Natural killer cell (primary cell): Measurements from ENCODE around the gene MRPL40. TPM values are rescaled to one million over a fixed set of nuclear protein-coding genes. Genes with fewer than 3 reads are reported as not detected.

Source experiments
- ATAC-seq, 3 donors: fragments of 150-1000 bp in 2 of 3; fragments of 200-7000 bp in 1 of 3; cut with Tn5 transposase; 1 replicate in 1 of 3; 2 replicates in 2 of 3; pipeline ENCODE4 v1.10.0; 2021; ENCODE audit warnings: mild to moderate bottlenecking in 2 of 3, moderate library complexity in 2 of 3
- DNase-seq, 2 donors: peaks; one replicate each; pipeline versions ENCODE4 v3.0.0 to v3.0.0-alpha.2; 2013 to 2021; ENCODE audit warnings: mixed read lengths in 1 of 2
- H3K27ac ChIP-seq: one replicate; pipeline ENCODE4 v1.5.1; 2013; ENCODE audit warnings: mild to moderate bottlenecking, low read length
- H3K27me3 ChIP-seq: one replicate; pipeline ENCODE4 v1.6.1; 2013; ENCODE audit warnings: low read length; ENCODE audit not compliant: control insufficient read depth, insufficient read depth
- H3K36me3 ChIP-seq: one replicate; pipeline ENCODE4 v1.6.1; 2013; ENCODE audit warnings: low read length; ENCODE audit not compliant: control insufficient read depth, insufficient read depth
- H3K4me1 ChIP-seq: one replicate; pipeline ENCODE4 v1.6.1; 2013; ENCODE audit warnings: low read length; ENCODE audit not compliant: control insufficient read depth, insufficient read depth
- H3K4me3 ChIP-seq: one replicate; pipeline ENCODE4 v1.5.1; 2013; ENCODE audit warnings: low read length
- H3K9me3 ChIP-seq: one replicate; pipeline ENCODE4 v1.6.1; 2013; ENCODE audit warnings: low read length; ENCODE audit not compliant: control insufficient read depth, insufficient read depth
- H3K27ac Mint-ChIP-seq, 2 donors: one replicate each; pipeline ENCODE4 v1.8.0; 2022; ENCODE audit warnings: mild to moderate bottlenecking in 2 of 2, mixed read lengths in 2 of 2, moderate library complexity in 1 of 2
- H3K27me3 Mint-ChIP-seq, 2 donors: one replicate each; pipeline ENCODE4 v1.8.0; 2022; ENCODE audit warnings: low read depth in 2 of 2, mixed read lengths in 2 of 2
- H3K36me3 Mint-ChIP-seq: one replicate; pipeline ENCODE4 v1.8.0; 2022; ENCODE audit warnings: mixed read lengths
- H3K4me1 Mint-ChIP-seq, 2 donors: one replicate each; pipeline ENCODE4 v1.8.0; 2022; ENCODE audit warnings: mixed read lengths in 2 of 2
- H3K4me3 Mint-ChIP-seq: one replicate; pipeline ENCODE4 v1.8.0; 2022; ENCODE audit warnings: mild to moderate bottlenecking, moderate library complexity, mixed read lengths
- H3K9me3 Mint-ChIP-seq, 2 donors: one replicate each; pipeline ENCODE4 v1.8.0; 2022; ENCODE audit warnings: mixed read lengths in 2 of 2
- WGBS: methylation state at CpG from one replicate; pipeline ENCODE4 v1.1.7; 2013; ENCODE audit warnings: missing lambda C conversion rate; ENCODE audit not compliant: insufficient coverage; 5-methylcytosine and 5-hydroxymethylcytosine counted together
- intact Hi-C: fragments of 100-400 bp; cut with micrococcal nuclease; formaldehyde crosslinking; loops from one replicate; pipeline ENCODE4 v1.14.2; 2022
- total RNA-seq, 4 donors: library from RNA; stranded (reverse); fragments of 120-200 nt in 1 of 4; gene quantifications; one replicate each; pipeline versions ENCODE4 v1.2.3 to v1.2.4, GENCODE V29; 2013 to 2022
- TF ChIP-seq, protein P1 (sequence below): fragments of 200-600 bp; IDR thresholded peaks from one replicate; pipeline ENCODE4 v1.8.0; 2022; ENCODE audit warnings: antibody characterized with exemption

MRPL40 gene
- total RNA-seq, 3 donors from 2014 or later (not counting 1 experiment from before 2014, with no cell fraction given): 11.6 to 16.7 (median 14.2) TPM

DNA sequence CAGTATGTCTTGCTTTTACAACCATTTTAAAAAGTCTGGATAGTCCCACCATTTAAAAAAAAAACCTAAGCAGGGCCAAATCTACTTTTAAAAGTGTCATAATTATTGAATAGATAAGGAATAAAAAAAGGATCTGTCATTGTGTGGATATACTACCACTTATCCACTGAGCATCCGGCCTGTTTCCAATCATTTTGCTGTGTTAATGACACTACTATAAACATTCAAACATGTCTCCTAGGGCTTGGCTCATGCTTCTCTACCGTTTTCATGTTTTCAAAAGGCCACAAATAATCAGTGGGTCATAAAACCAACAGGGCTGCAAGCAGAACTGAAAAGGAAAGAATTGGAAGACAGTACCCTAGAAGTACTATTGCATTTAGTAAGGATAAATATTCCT lies 27.7 kb downstream of the MRPL40 start:
- no peaks in the 10 kb centered on the region for H3K9me3 ChIP-seq
- H3K27ac Mint-ChIP-seq: no peak overlapping the region
- H3K4me1 Mint-ChIP-seq: no peaks in the 10 kb centered on the region
- no peak for ATAC-seq
- intact Hi-C loops: no loop called here
- TF ChIP-seq, protein P1, sequence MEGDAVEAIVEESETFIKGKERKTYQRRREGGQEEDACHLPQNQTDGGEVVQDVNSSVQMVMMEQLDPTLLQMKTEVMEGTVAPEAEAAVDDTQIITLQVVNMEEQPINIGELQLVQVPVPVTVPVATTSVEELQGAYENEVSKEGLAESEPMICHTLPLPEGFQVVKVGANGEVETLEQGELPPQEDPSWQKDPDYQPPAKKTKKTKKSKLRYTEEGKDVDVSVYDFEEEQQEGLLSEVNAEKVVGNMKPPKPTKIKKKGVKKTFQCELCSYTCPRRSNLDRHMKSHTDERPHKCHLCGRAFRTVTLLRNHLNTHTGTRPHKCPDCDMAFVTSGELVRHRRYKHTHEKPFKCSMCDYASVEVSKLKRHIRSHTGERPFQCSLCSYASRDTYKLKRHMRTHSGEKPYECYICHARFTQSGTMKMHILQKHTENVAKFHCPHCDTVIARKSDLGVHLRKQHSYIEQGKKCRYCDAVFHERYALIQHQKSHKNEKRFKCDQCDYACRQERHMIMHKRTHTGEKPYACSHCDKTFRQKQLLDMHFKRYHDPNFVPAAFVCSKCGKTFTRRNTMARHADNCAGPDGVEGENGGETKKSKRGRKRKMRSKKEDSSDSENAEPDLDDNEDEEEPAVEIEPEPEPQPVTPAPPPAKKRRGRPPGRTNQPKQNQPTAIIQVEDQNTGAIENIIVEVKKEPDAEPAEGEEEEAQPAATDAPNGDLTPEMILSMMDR: no peak
- H3K4me3 Mint-ChIP-seq: no peak overlapping the region
- no peak overlapping the region for H3K27ac ChIP-seq
- H3K27me3 ChIP-seq: no peaks in the 10 kb centered on the region
- no peaks in the 10 kb centered on the region for H3K4me1 ChIP-seq
- no peaks in the 10 kb centered on the region for H3K9me3 Mint-ChIP-seq
- WGBS: 100% methylated on average over 2 of the region's 2 CpGs
- H3K27me3 Mint-ChIP-seq: no peaks in the 10 kb centered on the region
- no peak for DNase-seq
- H3K4me3 ChIP-seq: no peak overlapping the region
- no peaks in the 10 kb centered on the region for H3K36me3 Mint-ChIP-seq
- peaks cover 56% of the 10 kb centered on the region for H3K36me3 ChIP-seq

DNA sequence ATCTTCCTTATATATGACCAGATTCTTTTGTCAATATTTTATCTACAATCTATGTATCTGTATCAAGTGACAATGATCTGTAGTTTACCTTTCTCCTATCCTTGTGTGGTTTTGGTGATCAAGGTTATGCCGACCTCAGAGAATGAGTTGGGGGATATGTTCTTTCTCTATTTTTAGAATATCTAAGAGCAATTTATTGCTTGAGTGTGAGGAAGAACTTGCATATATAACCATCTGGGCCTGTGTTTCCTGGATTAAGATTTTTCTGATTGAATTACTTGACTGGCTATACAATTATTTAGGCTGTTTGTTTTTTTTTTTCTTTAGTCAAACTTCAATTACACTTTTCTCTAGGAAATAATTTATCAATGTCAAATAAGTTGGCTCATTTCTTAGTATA lies 29.2 kb downstream of the MRPL40 start:
- no peak for DNase-seq
- no peaks in the 10 kb centered on the region for H3K9me3 Mint-ChIP-seq
- no peaks in the 10 kb centered on the region for H3K27me3 Mint-ChIP-seq
- Histone ChIP-seq H3K27me3 (no peaks in the 10 kb centered on the region), H3K4me1 (no peaks in the 10 kb centered on the region), H3K27ac (no peak overlapping the region), H3K36me3 (peaks cover 56% of the 10 kb centered on the region), H3K9me3 (no peaks in the 10 kb centered on the region), H3K4me3 (no peak overlapping the region)
- no peaks in the 10 kb centered on the region for H3K36me3 Mint-ChIP-seq
- no peak overlapping the region for H3K4me3 Mint-ChIP-seq
- no peaks in the 10 kb centered on the region for H3K4me1 Mint-ChIP-seq
- no peak overlapping the region for H3K27ac Mint-ChIP-seq
- no peak for ATAC-seq
- no CpG with 5 or more reads among the region's 1 CpG for WGBS
- TF ChIP-seq, protein P1: no peak
- intact Hi-C loops: no loop called here

DNA sequence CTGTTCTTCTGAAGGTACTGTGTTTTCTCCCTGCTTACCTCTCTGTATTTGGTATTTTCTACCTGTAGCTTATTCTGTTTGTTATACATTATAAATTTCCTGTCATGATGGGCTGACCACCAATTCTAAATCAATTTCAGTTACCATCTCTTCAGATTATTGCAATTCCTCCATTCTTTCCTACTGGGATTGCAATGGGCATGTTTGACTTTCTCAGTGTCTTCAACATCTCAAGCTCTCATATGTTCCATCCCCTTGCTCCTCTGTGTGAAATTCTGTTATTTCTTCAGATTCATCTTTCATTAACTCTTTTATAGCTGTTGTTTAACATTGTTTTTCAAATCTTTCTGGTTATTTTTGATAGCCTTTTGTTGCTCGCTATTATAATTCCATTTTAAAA lies 30.7 kb downstream of the MRPL40 start:
- intact Hi-C loops: no loop called here
- Mint-ChIP-seq H3K27ac (peak overlapping the region in 1 of 2 donors; percentile 5), H3K4me3 (no peak overlapping the region), H3K36me3 (no peaks in the 10 kb centered on the region), H3K4me1 (no peaks in the 10 kb centered on the region), H3K9me3 (no peaks in the 10 kb centered on the region), H3K27me3 (no peaks in the 10 kb centered on the region)
- ATAC-seq (no peak), DNase-seq (no peak)
- TF ChIP-seq, protein P1: no peak
- no peak overlapping the region for H3K4me3 ChIP-seq
- no peaks in the 10 kb centered on the region for H3K4me1 ChIP-seq
- no peak overlapping the region for H3K27ac ChIP-seq
- H3K36me3 ChIP-seq: peaks cover 60% of the 10 kb centered on the region
- H3K9me3 ChIP-seq: no peaks in the 10 kb centered on the region
- no peaks in the 10 kb centered on the region for H3K27me3 ChIP-seq
- WGBS: no CpG with 5 or more reads among the region's 1 CpG
